T follicular helper cell (primary cell): Measurements from ENCODE around the gene ZSCAN18.

Experiments
- DNase-seq: peaks from one replicate; pipeline ENCODE4 v3.0.0-alpha.2; 2020; ENCODE audit warnings: low read depth

ZSCAN18 gene

GRCh38 chr19:58044886-58045285 is 53.1 kb downstream of the ZSCAN18 start:
- DNase-seq, result no peak

- DNase-seq, result no peak
Measured at GRCh38 chr19:58044391-58044790, 53.6 kb downstream of the ZSCAN18 start.

GRCh38 chr19:58042495-58043340 is 55.3 kb downstream of the ZSCAN18 start:
- DNase-seq, result no peak

GRCh38 chr19:58040751-58041525 is 57.1 kb downstream of the ZSCAN18 start:
- no peak for DNase-seq

GRCh38 chr19:58038688-58039204 is 59.3 kb downstream of the ZSCAN18 start:
- no peak for DNase-seq

GRCh38 chr19:58037927-58038687 is 59.9 kb downstream of the ZSCAN18 start:
- no peak for DNase-seq

GRCh38 chr19:58035863-58036262 is 62.2 kb downstream of the ZSCAN18 start:
- DNase-seq, result no peak

- no peak for DNase-seq
Measured at GRCh38 chr19:58034477-58034793, 63.6 kb downstream of the ZSCAN18 start.
